ENCODE data around the gene IQGAP3. TPM values are rescaled to one million over a fixed set of nuclear protein-coding genes. Genes with fewer than 3 reads are reported as not detected.

Gene IQGAP3
- total and polyA plus RNA-seq, 4 donors = under 0.01 to 8.5 (median 0.43) TPM

GRCh38 chr1:156550346-156550745 is 22.0 kb downstream of the IQGAP3 start:
- no peaks in the 10 kb centered on the region for H3K36me3 ChIP-seq (ENCODE audit: control insufficient read depth in 4 of 4, insufficient read depth in 3 of 4, low read depth in 1 of 4, low read length in 3 of 4)
- H3K27me3 ChIP-seq (ENCODE audit: control insufficient read depth in 4 of 4, insufficient read depth in 4 of 4, low read length in 3 of 4) = no peaks in the 10 kb centered on the region
- no peak overlapping the region for H3K9ac ChIP-seq (ENCODE audit: low read depth in 1 of 2, low read length in 2 of 2)
- no peak overlapping the region for H3K27ac ChIP-seq (ENCODE audit: low read depth in 1 of 2, low read length in 2 of 2)
- WGBS = 98% methylated on average over 5 of the region's 5 CpGs
- TF ChIP-seq EGR1 (IDR thresholded peaks at IDR 0.05; ENCODE audit: low read depth in 2 of 2) = no peak
- no peak for TF ChIP-seq HNF4G (IDR thresholded peaks at IDR 0.05)
- TF ChIP-seq RAD21 (IDR thresholded peaks at IDR 0.05) = no peak
- no peak for TF ChIP-seq MAX (IDR thresholded peaks at IDR 0.05)
- no peak for TF ChIP-seq SP1 (IDR thresholded peaks at IDR 0.05)
- no peak for TF ChIP-seq FOXA1 (IDR thresholded peaks at IDR 0.05)
- TF ChIP-seq REST (IDR thresholded peaks at IDR 0.05) = no peak
- no peak for TF ChIP-seq HNF4A (conservative IDR thresholded peaks at IDR 0.05)
- no peak for TF ChIP-seq GABPA (IDR thresholded peaks at IDR 0.05 in 1 of 2, conservative IDR thresholded peaks at IDR 0.05 in 1 of 2)
- TF ChIP-seq ATF3 (IDR thresholded peaks at IDR 0.05) = no peak
- TF ChIP-seq YY1 (IDR thresholded peaks at IDR 0.05) = no peak
- no peak for TF ChIP-seq JUND (IDR thresholded peaks at IDR 0.05)
- TF ChIP-seq ZBTB33 (IDR thresholded peaks at IDR 0.05) = no peak
- TF ChIP-seq NR2F2 (IDR thresholded peaks at IDR 0.05) = no peak
- TF ChIP-seq RXRA (IDR thresholded peaks at IDR 0.05) = no peak
- TF ChIP-seq FOXA2 (IDR thresholded peaks at IDR 0.05) = no peak
- TF ChIP-seq CTCF (IDR thresholded peaks at IDR 0.05; ENCODE audit: low read depth, low read length, missing input control) = no peak
- TF ChIP-seq TAF1 (conservative IDR thresholded peaks at IDR 0.05) = no peak
- no peak overlapping the region for H3K4me3 ChIP-seq (ENCODE audit: low read depth in 1 of 3, low read length in 3 of 3)
- no peaks in the 10 kb centered on the region for H3K4me1 ChIP-seq (ENCODE audit: control insufficient read depth in 4 of 4, insufficient read depth in 4 of 4, low read length in 3 of 4)
- no peaks in the 10 kb centered on the region for H3K9me3 ChIP-seq (ENCODE audit: control insufficient read depth in 4 of 4, low read length in 3 of 4)
- DNase-seq (ENCODE audit: low spot score) = no peak

Data from liver (tissue), 9 donors.